LoVo (cell line): ENCODE results near the gene AGAP2.
A peak's percentile ranks its signal among the peaks of the same experiment; 100 is the strongest.

ENCODE experiments used
- DNase-seq: peaks from one replicate; pipeline ENCODE4 v3.0.0-alpha.2; 2016; ENCODE audit warnings: low spot score

AGAP2 gene

DNA sequence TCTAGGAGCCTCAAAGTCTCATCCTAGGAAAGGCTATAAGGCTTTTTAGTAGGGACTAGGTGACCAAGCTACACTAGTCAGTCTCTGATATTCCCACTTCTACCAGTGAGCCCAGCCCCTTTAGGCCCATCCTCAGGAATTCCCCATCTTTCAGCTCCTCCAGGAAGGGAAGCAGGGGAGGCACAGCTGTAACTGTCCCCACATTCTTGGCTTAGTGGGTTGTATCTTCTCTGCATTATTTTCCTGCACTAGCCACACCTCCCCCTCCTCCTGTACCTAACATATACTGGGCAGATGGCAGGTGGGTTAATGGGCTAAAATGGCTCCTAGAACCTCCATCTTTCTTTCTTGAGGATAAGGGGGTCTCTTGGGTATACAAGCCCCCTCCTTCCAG is 28.8 kb upstream of the AGAP2 start:
- DNase-seq = no peak

DNA sequence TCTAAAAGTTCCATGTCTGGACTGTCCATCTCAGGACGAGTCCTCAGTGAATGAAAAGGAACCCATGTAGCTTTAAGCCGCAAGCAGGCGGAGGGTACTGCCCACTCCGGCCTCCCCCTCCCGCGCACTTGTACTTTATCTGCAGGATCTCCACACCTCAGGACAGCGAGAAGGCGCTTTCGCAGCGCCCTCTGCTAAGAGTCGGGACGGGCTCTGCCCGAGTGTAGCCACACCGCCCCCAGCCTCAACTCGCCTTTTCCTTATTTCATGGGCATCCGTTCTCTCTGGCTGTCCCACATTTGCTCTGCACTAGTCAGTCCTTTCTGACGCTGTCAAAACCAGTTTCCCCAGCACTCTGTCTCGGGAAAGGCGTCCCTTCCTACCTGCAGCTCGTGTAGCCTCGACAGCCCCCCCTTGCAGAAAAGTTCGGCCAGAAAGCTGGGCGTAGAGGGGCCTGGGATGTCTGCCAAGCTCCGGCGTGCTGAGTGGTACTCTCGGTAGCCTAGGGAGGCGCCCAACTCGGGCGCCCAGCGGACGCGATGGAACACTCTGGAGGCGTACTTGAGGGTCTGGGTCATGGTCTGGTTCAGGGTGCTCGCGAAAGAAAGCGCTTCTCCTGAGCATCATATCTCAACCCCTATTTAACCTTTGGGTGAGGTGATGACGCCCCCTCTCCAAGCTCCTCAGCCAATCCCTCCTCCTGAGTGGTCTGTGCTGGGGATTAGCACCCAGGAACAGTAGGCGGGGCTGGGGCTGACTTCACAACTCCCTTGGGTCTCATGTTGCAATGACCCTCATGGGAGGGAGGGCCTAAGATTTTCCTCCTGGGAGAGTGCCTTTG is 28.1 kb upstream of the AGAP2 start, which contains the start of gene CYP27B1:
CYP27B1 (minus strand) TSS at position 615 of the 841 bp plus-strand sequence; CDS start at position 578, 37 bp downstream.
- DNase-seq = no peak

DNA sequence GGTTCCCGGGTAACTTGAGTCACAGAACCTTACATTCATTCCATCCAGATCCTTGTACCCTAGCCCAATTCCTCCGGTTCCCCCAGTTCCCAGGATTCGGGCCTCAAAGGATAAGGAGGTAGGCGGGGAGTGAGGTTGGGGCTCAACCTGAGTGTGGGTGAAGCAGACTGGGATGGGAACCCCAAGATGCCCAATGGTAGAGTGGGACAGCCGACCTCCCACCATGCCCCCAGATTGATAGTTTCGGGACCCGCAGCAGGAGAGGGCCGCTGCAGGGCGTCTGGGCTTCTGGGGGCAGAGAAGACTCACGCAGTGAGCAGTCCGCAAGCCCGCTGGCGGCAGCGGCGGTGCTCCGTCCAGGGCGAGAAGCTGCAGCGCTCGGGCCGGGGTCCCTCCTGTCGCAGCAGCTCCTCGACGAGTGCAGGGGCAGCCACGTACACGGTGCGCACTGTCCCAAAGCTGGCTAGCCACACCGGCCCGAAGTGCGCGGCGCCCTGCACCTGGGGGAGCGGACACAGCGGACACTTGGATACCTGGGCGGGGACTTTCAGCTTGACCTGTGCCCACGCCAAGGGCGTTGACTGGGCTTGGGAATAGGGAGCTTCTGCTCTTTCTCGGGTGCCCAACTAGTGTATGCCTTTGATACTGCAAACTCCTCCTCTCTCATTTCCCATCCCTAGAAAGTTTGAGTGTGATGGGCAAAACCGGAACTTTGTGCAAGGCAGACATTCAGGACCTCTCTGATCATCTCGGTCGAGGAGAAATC is 27.3 kb upstream of the AGAP2 start:
- no peak for DNase-seq

DNA sequence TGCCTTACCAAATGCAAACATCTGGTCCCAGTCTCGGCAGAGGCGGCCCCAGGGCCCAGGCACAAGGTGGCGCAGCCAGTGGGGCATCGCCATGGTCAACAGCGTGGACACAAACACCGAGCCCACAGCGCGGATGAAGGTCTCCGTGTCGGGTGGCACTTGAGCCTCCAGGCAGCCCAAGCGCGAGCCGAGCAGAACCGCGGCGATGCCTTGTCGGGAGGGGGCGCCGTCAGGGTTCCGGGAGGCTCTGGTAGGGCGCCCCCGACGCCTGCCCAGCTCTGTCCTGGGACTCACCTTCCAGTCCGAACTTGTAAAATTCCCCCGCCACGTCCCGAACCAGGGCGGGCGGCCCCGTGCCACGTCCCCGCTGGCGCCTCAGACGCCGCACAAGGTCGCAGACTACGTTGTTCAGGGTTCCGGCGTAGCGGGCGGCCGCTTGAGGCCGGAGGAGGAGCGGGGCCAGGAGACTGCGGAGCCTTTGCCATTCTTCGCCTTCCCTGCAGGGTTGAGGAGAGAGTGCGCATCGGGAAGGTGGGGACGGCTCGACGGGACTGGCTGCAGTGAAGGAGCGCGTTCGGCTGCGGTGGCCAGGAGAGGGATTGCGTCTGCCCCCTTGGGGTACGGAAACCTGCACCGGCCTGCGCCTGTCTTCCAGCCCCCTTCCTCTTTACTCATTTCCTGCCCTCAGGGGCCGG is 26.6 kb upstream of the AGAP2 start:
- DNase-seq = no peak

DNA sequence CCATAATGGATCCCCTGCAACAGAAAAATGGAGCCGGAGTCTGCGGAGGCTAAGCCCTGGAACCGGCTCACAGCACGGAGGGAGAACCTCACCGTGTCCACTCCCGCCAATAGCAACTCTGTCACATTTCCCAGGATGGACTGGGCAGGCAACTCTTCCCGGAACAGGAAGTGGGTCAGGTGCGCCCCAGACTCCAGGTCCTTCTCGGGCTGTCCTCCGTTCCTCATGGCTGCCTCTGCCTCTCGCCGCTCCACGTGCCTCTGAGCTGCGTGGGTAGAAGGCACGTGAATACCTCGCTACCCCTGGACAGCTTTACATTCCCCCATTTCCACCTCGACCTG is 26.1 kb upstream of the AGAP2 start:
- DNase-seq = no peak

DNA sequence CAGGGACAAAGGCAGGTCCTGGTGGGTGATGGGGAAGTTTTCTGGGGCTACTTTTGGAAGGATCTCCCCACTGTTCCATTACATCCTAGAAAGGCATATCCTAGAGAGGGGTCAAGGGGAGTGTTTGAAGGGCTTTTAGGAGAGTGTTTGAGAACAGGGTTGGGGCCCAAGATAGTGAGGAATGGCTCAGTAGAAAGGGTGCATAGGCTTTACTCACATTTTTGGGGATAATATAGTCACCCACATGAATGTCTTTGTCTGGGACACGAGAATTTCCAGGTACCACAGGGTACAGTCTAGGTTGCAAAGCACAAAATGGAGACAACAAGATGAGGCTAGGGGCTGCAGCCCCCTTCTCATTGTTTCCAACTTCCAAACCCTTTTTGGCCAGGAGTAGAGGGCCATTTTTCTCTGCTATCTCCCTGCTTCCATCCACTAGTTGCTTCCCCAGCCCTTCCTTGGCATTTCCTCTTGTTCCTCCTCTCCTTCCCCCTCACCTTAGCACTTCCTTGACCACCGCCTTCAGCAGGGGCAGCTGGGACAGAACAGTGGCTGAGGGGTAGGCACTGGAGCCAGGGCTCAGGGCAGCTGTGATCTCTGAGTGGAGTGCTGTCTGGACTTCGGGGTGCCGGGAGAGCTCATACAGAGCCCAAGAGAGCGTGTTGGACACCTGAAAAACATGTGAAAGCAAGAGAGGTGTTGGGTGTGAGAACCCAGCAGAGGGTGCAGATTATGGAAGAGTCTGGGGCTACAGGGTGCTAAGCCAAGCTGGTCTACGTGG is 25.5 kb upstream of the AGAP2 start:
- no peak for DNase-seq

DNA sequence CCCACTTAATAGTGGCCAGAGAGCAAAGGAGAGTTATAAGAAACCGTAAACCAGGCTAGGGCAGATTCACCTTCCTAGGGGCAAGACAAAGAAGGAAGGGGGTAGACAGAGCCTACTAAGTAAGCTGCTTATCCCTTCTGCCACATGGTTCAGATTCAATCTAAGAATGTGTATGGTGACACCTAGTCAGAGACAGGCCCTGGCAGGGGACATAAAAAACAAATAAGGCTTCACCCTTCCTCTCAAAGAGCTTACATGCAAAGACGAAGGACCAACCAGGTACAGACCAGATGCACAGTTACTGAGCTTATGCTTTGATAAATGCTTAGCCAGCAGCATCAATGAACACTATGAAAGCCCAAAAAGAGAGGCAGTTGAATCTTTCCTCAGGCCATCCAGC is 23.9 kb upstream of the AGAP2 start:
- no peak for DNase-seq

DNA sequence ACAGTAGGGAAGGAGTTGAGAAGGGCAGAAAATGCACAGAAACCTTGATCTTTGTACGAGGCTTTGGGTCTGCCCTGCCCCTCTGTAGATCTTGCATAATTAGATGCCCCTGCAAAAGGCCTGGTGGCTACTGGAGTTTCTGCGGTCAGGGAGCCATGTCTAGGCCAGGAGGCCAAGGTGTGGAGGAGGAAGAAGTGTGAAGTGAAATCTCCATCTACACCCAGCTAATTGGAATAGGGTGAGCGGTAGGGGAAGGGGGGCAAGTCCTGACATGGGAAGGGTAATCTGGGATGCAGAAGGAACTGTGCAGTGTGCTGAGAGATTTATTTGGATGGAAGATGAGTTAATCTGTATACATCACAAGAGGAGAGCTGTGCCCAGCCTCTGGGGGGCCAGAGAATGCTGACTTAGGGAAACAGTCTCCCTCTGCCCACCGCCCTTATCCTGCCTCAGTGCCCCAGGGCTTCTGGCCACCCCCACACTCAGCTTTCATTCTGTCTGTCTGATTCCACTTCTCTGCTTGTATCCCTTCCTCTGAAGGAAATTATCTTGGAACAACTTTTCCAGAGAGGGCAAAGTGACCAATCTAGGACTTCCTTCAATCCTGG is 23.0 kb upstream of the AGAP2 start:
- no peak for DNase-seq

DNA sequence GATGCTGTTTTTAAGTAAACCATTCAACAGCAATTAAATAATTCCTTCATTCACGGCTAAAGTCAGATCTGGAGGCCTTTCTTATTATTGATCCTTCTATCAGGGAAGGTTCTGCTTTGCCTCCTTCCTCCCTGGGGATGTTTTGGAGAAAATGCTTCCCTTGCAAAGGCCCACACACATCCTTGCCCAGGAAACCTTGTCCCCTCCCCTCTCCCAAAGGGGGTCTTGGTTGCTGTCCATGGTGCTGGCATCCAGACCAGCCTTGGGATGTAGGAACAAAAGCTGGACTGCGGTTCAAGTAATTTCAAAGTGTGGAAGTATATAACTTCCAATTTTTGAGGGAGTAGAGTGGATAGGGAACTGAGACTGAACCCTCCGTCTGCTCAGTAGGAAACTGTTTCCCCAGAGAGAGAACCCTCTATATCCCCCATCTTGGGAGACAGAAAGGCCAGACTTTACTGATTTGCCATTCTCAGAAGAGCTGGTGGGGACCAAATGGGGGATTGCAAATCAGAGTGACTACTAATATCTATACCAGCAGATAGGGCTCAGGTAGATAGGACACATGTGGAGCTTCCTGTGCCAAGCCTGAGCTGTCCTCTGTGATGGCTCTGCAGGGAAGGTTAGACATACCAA is 21.9 kb upstream of the AGAP2 start:
- DNase-seq = no peak

DNA sequence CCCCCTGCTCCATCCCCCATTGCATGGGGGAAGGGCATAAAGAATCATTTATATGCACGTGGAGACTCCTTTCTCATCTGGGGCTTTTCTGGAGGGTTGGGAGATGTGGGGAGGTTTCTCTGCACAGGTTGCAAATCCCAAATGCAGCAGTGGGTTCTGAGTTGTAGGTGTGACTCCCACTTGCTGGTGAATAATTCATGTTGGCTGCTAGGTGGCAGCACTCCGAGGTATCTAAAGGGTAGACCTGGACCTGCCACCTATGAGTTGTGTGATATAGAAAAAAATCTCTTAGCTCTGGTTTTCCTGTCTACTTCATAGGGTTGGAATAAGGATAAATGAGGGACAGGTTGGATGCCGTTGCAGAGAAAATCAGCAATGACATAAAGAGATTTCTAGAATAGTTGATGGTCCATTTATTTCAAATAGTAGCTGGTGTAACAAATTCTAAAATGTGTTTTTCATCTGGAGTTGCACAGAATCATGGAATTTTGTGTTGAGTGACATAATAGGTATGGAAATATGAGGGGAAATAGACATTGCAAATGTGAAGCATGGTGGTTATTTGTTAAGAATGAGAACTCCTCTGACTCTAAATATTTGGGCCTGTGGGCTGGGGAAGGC is 20.9 kb upstream of the AGAP2 start:
- peak; percentile 49 for DNase-seq

DNA sequence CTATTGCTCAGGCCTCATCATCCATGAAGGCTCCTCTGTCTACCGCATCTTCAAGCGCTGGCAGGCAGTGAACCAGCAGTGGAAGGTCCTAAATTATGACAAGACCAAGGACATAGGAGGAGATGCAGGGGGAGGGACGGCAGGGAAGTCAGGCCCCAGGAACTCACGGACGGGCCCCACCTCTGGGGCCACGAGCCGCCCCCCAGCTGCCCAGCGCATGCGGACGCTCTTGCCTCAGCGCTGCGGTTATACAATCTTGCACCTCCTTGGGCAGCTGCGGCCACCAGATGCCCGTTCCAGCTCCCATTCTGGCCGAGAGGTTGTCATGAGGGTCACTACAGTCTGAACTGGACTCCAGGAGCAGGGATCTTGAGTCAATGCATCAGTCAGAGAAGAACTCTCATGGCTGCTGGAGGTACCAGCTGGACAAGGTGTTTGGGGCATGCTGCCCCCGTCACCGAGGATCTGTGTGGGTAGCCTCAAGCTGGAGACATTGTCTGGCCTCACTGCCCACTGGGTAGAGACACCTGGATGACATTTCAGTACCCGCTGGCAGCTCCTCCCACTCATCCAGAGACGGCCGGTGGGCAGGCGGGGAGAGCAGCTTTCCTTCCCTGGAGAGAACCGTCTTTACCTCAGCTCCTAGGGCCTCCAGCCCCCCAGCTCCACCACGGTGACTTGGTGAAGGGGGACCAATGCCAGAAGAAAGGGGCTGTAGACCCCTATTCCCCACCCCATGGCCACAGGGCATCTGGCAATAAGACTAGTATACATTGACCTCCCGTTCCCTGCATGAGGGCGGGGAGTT is 20.2 kb upstream of the AGAP2 start:
- no peak for DNase-seq

DNA sequence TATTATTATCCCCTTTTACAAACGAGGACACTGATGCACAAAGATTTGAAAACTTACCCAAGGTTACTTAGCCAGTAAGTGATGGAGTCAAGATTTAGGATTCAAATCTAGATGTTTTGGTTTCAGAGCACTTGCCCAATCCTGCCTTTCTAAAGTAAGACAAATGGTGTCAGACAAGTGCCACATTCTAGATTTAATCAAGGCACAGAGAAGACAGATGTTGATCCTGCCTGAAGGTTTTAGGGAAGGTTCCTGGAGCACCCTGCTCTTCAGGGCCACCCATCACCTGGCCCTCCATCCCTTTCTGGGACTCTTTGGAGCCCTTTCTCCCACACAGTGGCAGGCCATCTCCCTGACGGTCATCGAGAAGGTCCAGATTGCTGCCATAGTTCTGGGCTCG is 19.2 kb upstream of the AGAP2 start:
- DNase-seq = no peak

DNA sequence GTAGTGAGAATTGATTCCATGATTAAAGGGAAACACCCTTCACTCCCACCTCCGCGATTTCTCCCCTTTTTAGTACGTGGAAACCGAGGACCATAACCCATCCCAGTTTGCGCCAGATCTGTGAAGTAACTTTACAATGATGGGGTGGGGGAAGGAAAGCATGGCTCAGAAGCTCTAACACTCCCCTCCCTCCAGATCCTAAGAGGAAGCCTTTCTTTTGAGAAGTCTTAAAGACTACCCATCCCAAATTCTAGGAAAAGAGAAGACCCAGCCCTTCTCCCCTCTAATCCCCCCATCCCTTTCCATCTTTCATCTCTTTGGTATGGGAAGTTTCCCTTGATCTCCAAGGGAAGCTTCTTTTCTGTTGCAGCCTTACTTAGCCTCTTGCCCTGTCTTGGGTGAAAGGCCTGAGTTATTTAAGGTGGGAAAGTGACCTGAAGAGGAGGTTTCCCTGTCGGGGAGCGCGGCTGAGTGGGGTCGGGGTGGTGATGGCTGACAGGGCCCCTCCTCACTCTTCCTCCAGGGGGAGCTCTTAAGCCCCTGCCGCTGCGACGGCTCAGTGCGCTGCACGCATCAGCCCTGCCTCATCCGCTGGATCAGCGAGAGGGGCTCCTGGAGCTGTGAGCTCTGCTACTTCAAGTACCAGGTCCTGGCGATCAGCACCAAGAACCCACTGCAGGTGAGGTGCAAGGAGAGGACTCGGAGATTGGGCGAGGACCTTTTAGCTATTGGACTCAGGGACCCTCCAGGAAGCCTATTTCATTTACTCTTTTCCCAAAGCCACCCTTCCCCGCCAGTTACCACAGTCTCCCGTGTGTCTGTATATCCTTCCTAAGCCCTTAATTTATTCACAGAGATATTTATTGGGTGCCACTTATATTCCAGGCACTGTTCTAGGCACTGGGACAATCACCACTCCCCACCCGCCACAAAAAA is 18.1 kb upstream of the AGAP2 start:
- no peak for DNase-seq

DNA sequence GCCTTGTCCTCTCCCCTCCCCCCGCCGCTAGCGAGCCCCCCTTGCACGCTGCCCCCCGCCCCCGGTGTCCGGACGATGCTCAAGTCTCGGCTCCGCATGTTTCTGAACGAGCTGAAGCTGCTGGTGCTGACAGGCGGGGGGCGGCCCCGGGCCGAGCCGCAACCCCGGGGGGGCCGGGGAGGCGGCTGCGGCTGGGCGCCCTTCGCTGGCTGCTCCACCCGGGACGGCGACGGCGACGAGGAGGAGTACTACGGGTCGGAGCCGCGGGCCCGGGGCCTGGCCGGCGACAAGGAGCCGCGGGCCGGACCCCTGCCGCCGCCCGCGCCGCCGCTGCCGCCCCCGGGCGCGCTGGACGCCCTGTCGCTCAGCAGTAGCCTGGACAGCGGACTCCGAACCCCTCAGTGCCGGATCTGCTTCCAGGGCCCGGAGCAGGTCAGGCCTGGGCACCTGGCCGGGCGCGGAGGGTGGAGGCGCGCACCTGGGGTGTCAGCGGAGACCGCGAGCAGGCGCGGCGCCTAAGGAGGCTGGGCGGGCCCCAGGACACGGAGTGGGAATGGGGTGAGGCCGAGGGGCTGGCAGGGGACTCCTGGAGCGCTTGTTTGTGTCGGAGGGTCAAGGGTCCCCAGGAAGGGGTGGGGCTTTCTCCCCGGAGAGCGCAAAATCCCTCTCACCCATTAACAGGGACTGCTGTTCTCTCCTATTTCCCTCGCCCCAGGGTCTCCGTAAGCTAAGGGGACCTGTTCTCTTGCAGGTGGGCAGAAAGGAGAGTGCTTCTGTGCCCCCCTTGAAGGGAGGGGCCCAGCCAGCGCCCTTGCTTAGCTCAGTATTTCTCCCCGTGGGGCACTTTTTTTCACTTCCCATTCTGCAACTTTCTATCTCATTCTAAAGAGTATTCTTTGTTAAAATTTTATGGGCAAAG is 17.2 kb upstream of the AGAP2 start:
- peak; percentile 67 for DNase-seq

DNA sequence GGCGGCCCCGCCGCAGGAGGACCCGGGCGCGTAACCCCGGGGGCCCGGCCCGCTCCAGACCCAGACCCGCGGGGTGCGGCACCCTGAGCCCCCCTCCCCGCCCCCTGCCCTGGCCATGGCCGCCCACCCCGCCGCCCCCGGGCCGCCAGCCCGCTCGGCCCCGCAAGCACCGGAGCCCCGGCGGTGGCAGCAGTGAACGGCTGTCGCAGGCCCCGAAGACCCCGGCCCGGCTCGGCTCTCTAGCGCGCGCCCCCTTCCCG is 16.6 kb upstream of the AGAP2 start:
- DNase-seq = no peak

DNA sequence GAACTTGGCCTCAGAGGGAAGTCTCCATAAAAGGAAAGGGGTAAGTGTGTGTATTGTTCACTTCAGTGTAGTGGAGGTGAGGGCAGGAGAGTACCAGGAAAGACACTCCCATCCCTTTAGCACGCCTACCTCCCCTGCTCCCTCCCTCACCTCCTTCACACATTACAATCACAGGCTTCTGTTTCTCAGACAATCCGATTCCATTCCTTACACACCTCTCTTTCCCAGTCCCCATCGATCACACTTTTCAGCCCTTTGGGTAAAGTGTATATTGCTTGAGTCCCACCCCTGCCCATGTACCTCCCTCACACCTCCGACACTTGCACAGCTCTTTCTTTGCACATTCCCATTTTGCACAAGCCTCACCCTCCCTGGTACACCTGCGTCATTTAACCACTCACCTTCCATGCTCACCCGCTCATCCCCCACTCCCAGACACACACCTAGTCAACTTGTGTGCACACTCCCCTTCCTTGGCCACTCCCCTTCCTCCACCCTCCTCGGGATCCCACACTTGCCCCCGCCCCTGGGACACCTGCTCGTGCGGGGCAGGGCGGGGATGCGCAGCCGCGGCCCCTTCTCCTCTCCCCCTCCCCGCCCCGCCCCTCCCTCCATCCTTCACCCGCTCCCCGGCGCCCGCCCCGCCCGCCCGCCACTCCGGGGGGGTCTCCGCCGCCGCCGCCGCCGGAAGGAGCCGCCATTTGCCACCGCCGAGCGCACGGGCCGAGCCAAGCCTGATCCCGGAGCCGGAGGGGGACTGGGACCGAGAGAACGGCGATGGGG is 16.1 kb upstream of the AGAP2 start, which contains the start of gene MARCHF9:
MARCHF9 (plus strand) TSS at position 693 of the 783 bp plus-strand sequence. CDS start 426 bp downstream, outside the sequence.
- DNase-seq = peak; percentile 90
